Testis (tissue), 3 donors: ENCODE results near the gene SNED1. TPM values are rescaled to one million over a fixed set of nuclear protein-coding genes. Genes with fewer than 3 reads are reported as not detected.

Source experiments
- DNase-seq: peaks from one replicate; pipeline ENCODE4 v3.0.0-alpha.2; 2019
- H3K27ac ChIP-seq, 2 donors: fragments of 200-600 bp; sonication (generic); one replicate each; pipeline ENCODE4 v1.5.1; 2019
- H3K27me3 ChIP-seq: fragments of 200-600 bp; sonication (generic); one replicate; pipeline ENCODE4 v1.5.1; 2019
- H3K36me3 ChIP-seq: fragments of 200-600 bp; sonication (generic); one replicate; pipeline ENCODE4 v1.5.1; 2017; ENCODE audit warnings: low read depth; ENCODE audit errors: missing control alignments
- H3K4me1 ChIP-seq: fragments of 200-600 bp; sonication (generic); one replicate; pipeline ENCODE4 v1.5.1; 2019
- H3K4me3 ChIP-seq, 2 donors: fragments of 200-600 bp; sonication (generic); one replicate each; pipeline ENCODE4 v1.5.1; 2017 to 2019
- H3K9me3 ChIP-seq: fragments of 200-600 bp; sonication (generic); one replicate; pipeline ENCODE4 v1.5.1; 2017
- CTCF ChIP-seq, 3 experiments: fragments of 450-650 bp in 2 of 3; fragments of 200-600 bp in 1 of 3; sonication (generic) in 1 of 3; IDR thresholded peaks; one replicate each; pipeline ENCODE4 v1.5.1; 2016 to 2019; ENCODE audit warnings: antibody characterized with exemption in 3 of 3, mild to moderate bottlenecking in 2 of 3, moderate library complexity in 1 of 3
- POLR2A ChIP-seq: fragments of 450-650 bp; IDR thresholded peaks from one replicate; pipeline ENCODE4 v1.6.1; 2017; ENCODE audit warnings: antibody characterized with exemption, mild to moderate bottlenecking, moderate library complexity
- WGBS, 2 donors: methylation state at CpG; one replicate each; pipeline ENCODE4 v1.1.5; 2018; 5-methylcytosine and 5-hydroxymethylcytosine counted together
- intact Hi-C: fragments of 100-400 bp; cut with DNase I; formaldehyde crosslinking; loops from one replicate; pipeline ENCODE4 v1.15.1; 2023; ENCODE audit warnings: low total_unique reads
- polyA plus RNA-seq: library from polyadenylated mRNA; stranded (reverse); fragments of 350-450 nt; fragmentation: Illumina TruSeq; extraction: RNeasy Lipid Tissue Mini Kit (QIAGEN cat#74804); gene quantifications from one replicate; pipeline ENCODE4 v1.2.3, GENCODE V29; 2014; ENCODE audit warnings: low read depth, low replicate concordance; ENCODE audit not compliant: insufficient read depth
- small RNA-seq, 2 donors: library from RNA; depleted of rRNA; stranded (forward); fragments of <200 nt; gene quantifications; one replicate each; pipeline ENCODE3, GENCODE V24; 2016
- total RNA-seq, 2 donors: library from RNA; depleted of rRNA; stranded (reverse); fragments of >200 nt; gene quantifications; one replicate each; pipeline ENCODE4 v1.2.3, GENCODE V29; 2016

Gene SNED1
- total and polyA plus RNA-seq, 3 donors from 2014 or later = 15.8 to 107 (median 82.7) TPM

- Histone ChIP-seq H3K9me3 (no peaks in the 10 kb centered on the region), H3K4me1 (peaks cover 4% of the 10 kb centered on the region), H3K36me3 (no peaks in the 10 kb centered on the region), H3K27me3 (no peaks in the 10 kb centered on the region), H3K4me3 (no peak overlapping the region), H3K27ac (no peak overlapping the region)
- intact Hi-C loops = no loop called here
- 89 to 94% methylated on average over 6 of the region's 6 CpGs for WGBS, 2 donors
- DNase-seq = no peak
- TF ChIP-seq CTCF (IDR thresholded peaks at IDR 0.05) (no peak), POLR2A (no peak)
Observed at GRCh38 chr2:241142063-241142462, 143.6 kb downstream of the SNED1 start.

- TF ChIP-seq POLR2A = no peak
- TF ChIP-seq CTCF (IDR thresholded peaks at IDR 0.05) = no peak
- H3K27ac ChIP-seq = no peak overlapping the region
- no peaks in the 10 kb centered on the region for H3K27me3 ChIP-seq
- 94 to 100% methylated on average over 4 to 9 of the region's 9 CpGs for WGBS, 2 donors
- no peaks in the 10 kb centered on the region for H3K36me3 ChIP-seq
- H3K9me3 ChIP-seq = no peaks in the 10 kb centered on the region
- no peak for DNase-seq
- H3K4me1 ChIP-seq = peaks cover under 1% of the 10 kb centered on the region
- H3K4me3 ChIP-seq = no peak overlapping the region
- intact Hi-C loops = no loop called here
Observed at GRCh38 chr2:241142593-241142992, 144.2 kb downstream of the SNED1 start.

Small RNA genes within 50 kb of the gene (small RNA-seq; reads per million reads assigned to genes)
- 0 reads per million in 2 donors for gene AC005237.2

Other genes starting within 250 kb of the SNED1 start
- gene KIF1A, start 178.4 kb upstream of the SNED1 start, total RNA-seq = 10 to 100 TPM; 37.0 to 42.1 TPM
- gene KIF1A, start 178.4 kb upstream of the SNED1 start, polyA plus RNA-seq = 33.5 TPM
- under 1 TPM in 1 of 2 donors, not detected in 1; 0.24 TPM for gene AGXT, start 129.8 kb upstream of the SNED1 start, total RNA-seq
- 0.51 TPM for gene AGXT, start 129.8 kb upstream of the SNED1 start, polyA plus RNA-seq
- not detected for gene MAB21L4, start 102.5 kb upstream of the SNED1 start, total RNA-seq
- gene MAB21L4, start 102.5 kb upstream of the SNED1 start, polyA plus RNA-seq = 1.1 TPM
- under 1 TPM; 0.43 to 0.55 TPM for gene CROCC2, start 92.3 kb upstream of the SNED1 start, total RNA-seq
- gene CROCC2, start 92.3 kb upstream of the SNED1 start, polyA plus RNA-seq = 0.51 TPM
- 10 to 100 TPM; 26.4 to 40.6 TPM for gene MTERF4, start 103.7 kb downstream of the SNED1 start, total RNA-seq
- 37.3 TPM for gene MTERF4, start 103.7 kb downstream of the SNED1 start, polyA plus RNA-seq
- gene PASK, start 150.9 kb downstream of the SNED1 start, total RNA-seq = 10 to 100 TPM; 54.0 to 57.6 TPM
- 48.6 TPM for gene PASK, start 150.9 kb downstream of the SNED1 start, polyA plus RNA-seq
- 100 to 1,000 TPM; 100 to 139 TPM for gene PPP1R7, start 151.8 kb downstream of the SNED1 start, total RNA-seq
- gene PPP1R7, start 151.8 kb downstream of the SNED1 start, polyA plus RNA-seq = 358 TPM
- gene ANO7, start 190.1 kb downstream of the SNED1 start, total RNA-seq = 1 to 10 TPM; 1.9 to 2.5 TPM
- 1.2 TPM for gene ANO7, start 190.1 kb downstream of the SNED1 start, polyA plus RNA-seq